ENCODE data around the gene CCDC14.
"Not testable (repeated sequence)": the region's sequence is repeated elsewhere in the genome, so short reads cannot be mapped to it uniquely, and the experiment has no call there.

Gene CCDC14

DNA sequence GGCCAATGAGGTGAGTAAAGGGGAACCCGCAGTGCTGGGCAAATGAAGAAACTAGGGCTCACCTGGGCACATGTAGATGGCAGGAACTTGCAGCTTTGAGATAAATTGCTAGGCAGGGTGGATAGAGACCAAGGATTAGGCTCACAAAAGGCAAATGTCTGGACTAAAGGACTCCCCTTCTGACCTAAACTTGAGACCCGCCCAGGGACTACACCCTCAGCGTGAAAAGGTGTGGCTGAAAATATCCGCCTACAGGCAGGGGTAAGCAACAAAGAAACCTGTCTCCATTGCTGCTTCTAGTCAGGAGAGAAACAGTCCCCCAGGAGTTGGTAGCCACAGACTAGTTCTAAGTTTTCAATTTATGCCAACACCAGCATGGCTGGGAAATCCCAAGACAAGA, 20.3 kb upstream of the CCDC14 start:
- not testable (repeated sequence) for H3K4me3 ChIP-seq (ENCODE audit: low read length in 2 of 2); H2BK15ac ChIP-seq (ENCODE audit: low read length); H3K79me1 ChIP-seq (ENCODE audit: low read depth, low read length); H2BK120ac ChIP-seq (ENCODE audit: low read depth, low read length); H3K36me3 ChIP-seq (replicated peaks in 1 of 2; ENCODE audit: control insufficient read depth in 2 of 2, insufficient read depth in 2 of 2, low read length in 2 of 2); H3K4me1 ChIP-seq (ENCODE audit: control insufficient read depth in 2 of 2, insufficient read depth in 1 of 2, low read depth in 1 of 2, low read length in 2 of 2); H3K4ac ChIP-seq (ENCODE audit: low read length); H3K27ac ChIP-seq (replicated peaks; ENCODE audit: low read length); H3K23ac ChIP-seq (ENCODE audit: low read depth, low read length, poor library complexity); H2BK5ac ChIP-seq (ENCODE audit: low read length); H3K9ac ChIP-seq (ENCODE audit: low read depth, low read length, poor library complexity); H4K8ac ChIP-seq (ENCODE audit: low read depth, low read length); DNase-seq (ENCODE audit: low spot score); H4K91ac ChIP-seq (ENCODE audit: low read depth, low read length, poor library complexity); H2BK12ac ChIP-seq (ENCODE audit: low read length); H2AK5ac ChIP-seq (ENCODE audit: low read depth, low read length); H3K18ac ChIP-seq (ENCODE audit: low read length); H3K4me2 ChIP-seq (ENCODE audit: insufficient read depth, low read length, poor library complexity, severe bottlenecking); H2AFZ ChIP-seq (ENCODE audit: low read length); H3K9me3 ChIP-seq (replicated peaks in 1 of 2; ENCODE audit: control insufficient read depth in 2 of 2, insufficient read depth in 1 of 2, low read depth in 1 of 2, low read length in 2 of 2); H3K14ac ChIP-seq (ENCODE audit: low read length)
- H3K27me3 ChIP-seq (ENCODE audit: control insufficient read depth in 3 of 3, insufficient read depth in 3 of 3, low read depth in 1 of 3, low read length in 3 of 3) = peaks cover 0 to 28% (median 0%) of the 10 kb centered on the region in 3 experiments
- WGBS, 2 donors (ENCODE audit: extremely low coverage in 2 of 2, insufficient read length in 2 of 2, insufficient replicate concordance in 1 of 2) = no CpG with 5 or more reads among the region's 4 CpGs

DNA sequence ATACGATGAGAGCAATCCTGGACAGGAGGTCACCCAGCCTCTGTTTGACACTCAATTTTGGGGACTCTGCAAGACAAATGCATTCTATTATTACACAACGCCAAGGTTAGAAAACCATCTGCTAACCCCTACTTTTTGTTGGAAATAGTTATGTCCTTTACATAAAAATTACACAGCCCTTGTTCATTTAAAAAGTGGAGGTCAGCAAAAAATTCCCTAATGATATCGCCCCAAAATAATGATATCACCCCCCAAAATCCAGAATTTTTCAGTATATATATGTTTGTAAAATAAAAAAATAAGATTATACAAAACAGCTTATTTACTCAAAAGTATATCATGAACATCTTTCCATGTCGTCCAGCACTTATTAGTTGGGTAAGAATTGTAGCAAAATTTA, 19.5 kb upstream of the CCDC14 start:
- Histone ChIP-seq H3K36me3 (replicated peaks in 1 of 2; ENCODE audit: control insufficient read depth in 2 of 2, insufficient read depth in 2 of 2, low read length in 2 of 2) (no peaks in the 10 kb centered on the region), H3K79me1 (ENCODE audit: low read depth, low read length) (no peaks in the 10 kb centered on the region), H2BK12ac (ENCODE audit: low read length) (no peak overlapping the region), H4K91ac (ENCODE audit: low read depth, low read length, poor library complexity) (no peak overlapping the region), H2BK5ac (ENCODE audit: low read length) (no peak overlapping the region), H2AK5ac (ENCODE audit: low read depth, low read length) (no peak overlapping the region), H2BK15ac (ENCODE audit: low read length) (no peak overlapping the region), H4K8ac (ENCODE audit: low read depth, low read length) (no peak overlapping the region), H3K4me1 (ENCODE audit: control insufficient read depth in 2 of 2, insufficient read depth in 1 of 2, low read depth in 1 of 2, low read length in 2 of 2) (peaks cover 0 to 4% of the 10 kb centered on the region in 2 donors), H3K4me3 (ENCODE audit: low read length in 2 of 2) (no peak overlapping the region), H3K27me3 (ENCODE audit: control insufficient read depth in 3 of 3, insufficient read depth in 3 of 3, low read depth in 1 of 3, low read length in 3 of 3) (peaks cover 0 to 30% (median 0%) of the 10 kb centered on the region in 3 experiments), H3K4ac (ENCODE audit: low read length) (no peak overlapping the region), H3K9ac (ENCODE audit: low read depth, low read length, poor library complexity) (no peak overlapping the region), H3K23ac (ENCODE audit: low read depth, low read length, poor library complexity) (no peak overlapping the region), H2BK120ac (ENCODE audit: low read depth, low read length) (no peak overlapping the region), H3K18ac (ENCODE audit: low read length) (no peak overlapping the region), H3K4me2 (ENCODE audit: insufficient read depth, low read length, poor library complexity, severe bottlenecking) (peak overlapping the region; percentile 48), H3K9me3 (replicated peaks in 1 of 2; ENCODE audit: control insufficient read depth in 2 of 2, insufficient read depth in 1 of 2, low read depth in 1 of 2, low read length in 2 of 2) (no peaks in the 10 kb centered on the region), H2AFZ (ENCODE audit: low read length) (no peak overlapping the region), H3K14ac (ENCODE audit: low read length) (no peak overlapping the region), H3K27ac (replicated peaks; ENCODE audit: low read length) (no peak overlapping the region)
- DNase-seq (ENCODE audit: low spot score) = no peak
- no CpG with 5 or more reads among the region's 4 CpGs for whole genome bisulfite sequencing, 2 donors (ENCODE audit: extremely low coverage in 2 of 2, insufficient read length in 2 of 2, insufficient replicate concordance in 1 of 2)

DNA sequence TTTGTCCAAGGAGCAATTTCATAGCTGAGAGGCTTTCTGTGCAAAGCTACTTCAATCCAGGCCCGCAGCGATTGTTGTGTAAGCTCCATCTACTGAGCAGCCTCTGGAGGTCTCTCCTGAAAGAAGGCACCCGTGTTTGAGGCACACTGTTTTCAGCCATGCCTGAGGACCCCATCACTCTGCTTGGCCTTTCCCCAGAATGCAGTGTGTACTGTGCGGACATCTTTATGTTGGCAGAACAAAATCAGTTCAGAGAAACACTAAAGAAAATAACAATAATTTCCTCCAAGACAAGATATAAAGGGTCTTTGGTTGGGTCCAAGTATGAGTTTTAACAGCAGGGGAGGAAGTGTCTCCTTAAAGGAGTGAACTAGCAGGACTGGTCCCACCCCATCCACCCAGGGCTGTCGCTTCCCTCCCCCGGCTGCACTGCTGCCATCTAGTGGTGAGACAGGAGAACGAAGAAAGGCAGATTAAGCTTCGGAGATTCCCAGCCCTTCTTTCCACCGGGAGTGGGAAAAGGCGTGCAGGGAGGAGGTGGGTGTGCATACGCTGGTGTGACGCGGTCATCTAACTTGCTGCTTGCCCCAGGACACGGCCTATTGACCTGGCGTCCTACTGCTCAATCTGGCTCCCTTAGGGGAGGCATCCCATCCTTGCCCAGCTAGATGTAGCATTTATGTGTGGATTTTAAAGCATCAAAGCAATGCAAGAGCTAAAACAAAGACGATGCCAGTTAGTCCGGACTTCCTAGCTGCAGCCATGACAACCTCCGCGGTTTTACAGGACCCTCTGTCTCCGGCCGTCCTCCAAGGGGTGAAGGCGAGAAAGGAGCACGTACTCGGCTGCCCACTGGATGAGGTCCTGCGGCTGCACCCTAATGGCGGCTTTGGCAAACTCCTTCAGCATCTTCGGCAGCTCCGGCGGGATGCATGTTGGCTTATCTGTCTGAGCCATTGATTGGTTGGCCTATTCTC, 18.8 kb upstream of the CCDC14 start:
- H2AK5ac ChIP-seq (ENCODE audit: low read depth, low read length) = not testable (repeated sequence)

DNA sequence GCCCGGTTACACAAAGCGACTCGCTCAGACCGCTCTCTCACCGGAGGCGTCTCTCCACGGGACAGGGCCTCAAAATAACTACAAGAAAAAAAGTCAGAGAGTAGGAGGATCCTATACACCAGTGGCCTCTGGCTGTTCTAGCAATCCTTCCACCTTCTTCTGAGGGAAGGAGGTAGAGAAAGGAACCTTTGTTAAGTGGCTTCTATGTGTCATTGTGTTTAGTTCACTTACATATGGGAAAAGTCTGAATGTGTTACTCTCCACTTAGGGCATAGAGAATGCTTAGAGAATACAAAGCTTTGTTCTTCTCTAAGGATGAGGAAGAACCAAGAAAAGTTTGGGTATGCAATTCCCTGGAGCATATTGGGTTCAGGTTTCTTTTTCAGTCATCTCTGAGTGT, 15.9 kb upstream of the CCDC14 start:
- not testable (repeated sequence) for H3K27ac ChIP-seq (replicated peaks; ENCODE audit: low read length); H3K4me3 ChIP-seq (ENCODE audit: low read length in 2 of 2); H3K79me1 ChIP-seq (ENCODE audit: low read depth, low read length); H3K14ac ChIP-seq (ENCODE audit: low read length); H2AK5ac ChIP-seq (ENCODE audit: low read depth, low read length); H4K91ac ChIP-seq (ENCODE audit: low read depth, low read length, poor library complexity); H2BK120ac ChIP-seq (ENCODE audit: low read depth, low read length); H2BK5ac ChIP-seq (ENCODE audit: low read length); H3K18ac ChIP-seq (ENCODE audit: low read length); H3K4me2 ChIP-seq (ENCODE audit: insufficient read depth, low read length, poor library complexity, severe bottlenecking); DNase-seq (ENCODE audit: low spot score); H2BK12ac ChIP-seq (ENCODE audit: low read length); H2AFZ ChIP-seq (ENCODE audit: low read length); H4K8ac ChIP-seq (ENCODE audit: low read depth, low read length); H2BK15ac ChIP-seq (ENCODE audit: low read length); H3K4ac ChIP-seq (ENCODE audit: low read length); H3K9me3 ChIP-seq (replicated peaks in 1 of 2; ENCODE audit: control insufficient read depth in 2 of 2, insufficient read depth in 1 of 2, low read depth in 1 of 2, low read length in 2 of 2); H3K9ac ChIP-seq (ENCODE audit: low read depth, low read length, poor library complexity); H3K23ac ChIP-seq (ENCODE audit: low read depth, low read length, poor library complexity); H3K36me3 ChIP-seq (replicated peaks in 1 of 2; ENCODE audit: control insufficient read depth in 2 of 2, insufficient read depth in 2 of 2, low read length in 2 of 2); H3K4me1 ChIP-seq (ENCODE audit: control insufficient read depth in 2 of 2, insufficient read depth in 1 of 2, low read depth in 1 of 2, low read length in 2 of 2)
- whole genome bisulfite sequencing, 2 donors (ENCODE audit: extremely low coverage in 2 of 2, insufficient read length in 2 of 2, insufficient replicate concordance in 1 of 2) = no CpG with 5 or more reads among the region's 7 CpGs
- H3K27me3 ChIP-seq (ENCODE audit: control insufficient read depth in 3 of 3, insufficient read depth in 3 of 3, low read depth in 1 of 3, low read length in 3 of 3) = peaks cover 0 to 18% (median 0%) of the 10 kb centered on the region in 3 experiments

More for the DNA sequence above, 18.8 kb upstream of the CCDC14 start:
- not testable (repeated sequence) for H4K8ac ChIP-seq (ENCODE audit: low read depth, low read length); H2BK120ac ChIP-seq (ENCODE audit: low read depth, low read length); H3K23ac ChIP-seq (ENCODE audit: low read depth, low read length, poor library complexity); H3K4me1 ChIP-seq (ENCODE audit: control insufficient read depth in 2 of 2, insufficient read depth in 1 of 2, low read depth in 1 of 2, low read length in 2 of 2); H3K79me1 ChIP-seq (ENCODE audit: low read depth, low read length); H4K91ac ChIP-seq (ENCODE audit: low read depth, low read length, poor library complexity); H2BK12ac ChIP-seq (ENCODE audit: low read length); H3K14ac ChIP-seq (ENCODE audit: low read length); H3K4ac ChIP-seq (ENCODE audit: low read length); H2BK15ac ChIP-seq (ENCODE audit: low read length); H2BK5ac ChIP-seq (ENCODE audit: low read length); H3K36me3 ChIP-seq (replicated peaks in 1 of 2; ENCODE audit: control insufficient read depth in 2 of 2, insufficient read depth in 2 of 2, low read length in 2 of 2); H3K27ac ChIP-seq (replicated peaks; ENCODE audit: low read length); H3K9me3 ChIP-seq (replicated peaks in 1 of 2; ENCODE audit: control insufficient read depth in 2 of 2, insufficient read depth in 1 of 2, low read depth in 1 of 2, low read length in 2 of 2); H3K18ac ChIP-seq (ENCODE audit: low read length)
- Histone ChIP-seq H3K9ac (ENCODE audit: low read depth, low read length, poor library complexity) (peak overlapping the region; percentile 37), H3K27me3 (ENCODE audit: control insufficient read depth in 3 of 3, insufficient read depth in 3 of 3, low read depth in 1 of 3, low read length in 3 of 3) (peaks cover 0 to 28% (median 0%) of the 10 kb centered on the region in 3 experiments), H3K4me3 (ENCODE audit: low read length in 2 of 2) (peak overlapping the region; percentile 36 to 73), H2AFZ (ENCODE audit: low read length) (peak overlapping the region; percentile 84), H3K4me2 (ENCODE audit: insufficient read depth, low read length, poor library complexity, severe bottlenecking) (peak overlapping the region; percentile 48)
- whole genome bisulfite sequencing, 2 donors (ENCODE audit: extremely low coverage in 2 of 2, insufficient read length in 2 of 2, insufficient replicate concordance in 1 of 2) = no CpG with 5 or more reads among the region's 29 CpGs
- peak; percentile 31 for DNase-seq (ENCODE audit: low spot score)
